HG03175 (cell line): ENCODE data around the gene PDGFRA.
A peak's percentile ranks its signal among the peaks of the same experiment; 100 is the strongest.
"Not testable (repeated sequence)": the region's sequence is repeated elsewhere in the genome, so short reads cannot be mapped to it uniquely, and the experiment has no call there.

Experiments
- ATAC-seq: cut with Tn5 transposase; IDR thresholded peaks from one replicate; pipeline ENCODE4 v1.9.1; 2021; ENCODE audit warnings: mild to moderate bottlenecking, moderate library complexity; ENCODE audit not compliant: unreplicated experiment

Gene PDGFRA

GRCh38 chr4:54227256-54228055 lies 1.6 kb upstream of the PDGFRA start:
- ATAC-seq, result no peak

GRCh38 chr4:54228056-54228527 lies 1.0 kb upstream of the PDGFRA start:
- ATAC-seq, result no peak

GRCh38 chr4:54228546-54228945 lies 547 bp upstream of the PDGFRA start:
- ATAC-seq, result no peak

GRCh38 chr4:54229631-54230483 lies 764 bp downstream of the PDGFRA start:
- ATAC-seq, result no peak

- ATAC-seq, result no peak
These were observed 1.7 kb downstream of the PDGFRA start for GRCh38 chr4:54230484-54231418.

GRCh38 chr4:54231419-54231767 lies 2.3 kb downstream of the PDGFRA start:
- ATAC-seq, result no peak

GRCh38 chr4:54231768-54232688 lies 2.9 kb downstream of the PDGFRA start:
- no peak for ATAC-seq

- peak; percentile 85 for ATAC-seq
These were observed 4.2 kb downstream of the PDGFRA start for GRCh38 chr4:54233277-54233696.

- ATAC-seq, result peak; percentile 61
These were observed 4.8 kb downstream of the PDGFRA start for GRCh38 chr4:54233697-54234496.

- ATAC-seq, result no peak
These were observed 5.6 kb downstream of the PDGFRA start for GRCh38 chr4:54234497-54235205.

GRCh38 chr4:54236316-54236715 lies 7.2 kb downstream of the PDGFRA start:
- not testable (repeated sequence) for ATAC-seq

GRCh38 chr4:54237770-54238169 lies 8.7 kb downstream of the PDGFRA start:
- ATAC-seq, result no peak

GRCh38 chr4:54238389-54238788 lies 9.3 kb downstream of the PDGFRA start:
- no peak for ATAC-seq

GRCh38 chr4:54241268-54241823 lies 12.3 kb downstream of the PDGFRA start:
- ATAC-seq, result not testable (repeated sequence)

- ATAC-seq, result not testable (repeated sequence)
These were observed 14.4 kb downstream of the PDGFRA start for GRCh38 chr4:54243541-54243940.

GRCh38 chr4:54252312-54252711 lies 23.2 kb downstream of the PDGFRA start:
- not testable (repeated sequence) for ATAC-seq

GRCh38 chr4:54254116-54254914 lies 25.2 kb downstream of the PDGFRA start:
- ATAC-seq, result no peak
